Measurements from ENCODE around the gene MSI2.

MSI2 gene

DNA sequence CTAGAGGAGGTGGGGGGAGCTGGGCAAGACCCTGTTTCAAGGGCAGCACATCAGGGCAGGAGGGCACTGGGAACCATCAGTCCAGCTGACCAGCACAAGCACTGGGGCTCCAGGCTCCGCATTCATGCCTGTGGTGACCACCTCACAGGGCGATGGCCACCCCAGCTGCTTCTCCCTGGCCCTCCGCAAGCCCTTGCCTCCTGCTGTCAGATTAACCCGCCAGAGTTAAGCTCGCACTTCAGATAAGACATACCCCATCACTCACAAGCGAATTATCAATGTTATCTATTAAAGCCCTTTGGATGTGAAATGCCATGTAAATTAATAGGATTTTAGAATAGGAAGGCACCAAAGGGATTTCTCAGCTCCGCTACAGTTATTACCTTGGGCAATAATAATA, 383.8 kb downstream of the MSI2 start:
- no peak for TF ChIP-seq EZH2phosphoT487 (IDR thresholded peaks at IDR 0.05; ENCODE audit: borderline replicate concordance)
- TF ChIP-seq, protein P1, sequence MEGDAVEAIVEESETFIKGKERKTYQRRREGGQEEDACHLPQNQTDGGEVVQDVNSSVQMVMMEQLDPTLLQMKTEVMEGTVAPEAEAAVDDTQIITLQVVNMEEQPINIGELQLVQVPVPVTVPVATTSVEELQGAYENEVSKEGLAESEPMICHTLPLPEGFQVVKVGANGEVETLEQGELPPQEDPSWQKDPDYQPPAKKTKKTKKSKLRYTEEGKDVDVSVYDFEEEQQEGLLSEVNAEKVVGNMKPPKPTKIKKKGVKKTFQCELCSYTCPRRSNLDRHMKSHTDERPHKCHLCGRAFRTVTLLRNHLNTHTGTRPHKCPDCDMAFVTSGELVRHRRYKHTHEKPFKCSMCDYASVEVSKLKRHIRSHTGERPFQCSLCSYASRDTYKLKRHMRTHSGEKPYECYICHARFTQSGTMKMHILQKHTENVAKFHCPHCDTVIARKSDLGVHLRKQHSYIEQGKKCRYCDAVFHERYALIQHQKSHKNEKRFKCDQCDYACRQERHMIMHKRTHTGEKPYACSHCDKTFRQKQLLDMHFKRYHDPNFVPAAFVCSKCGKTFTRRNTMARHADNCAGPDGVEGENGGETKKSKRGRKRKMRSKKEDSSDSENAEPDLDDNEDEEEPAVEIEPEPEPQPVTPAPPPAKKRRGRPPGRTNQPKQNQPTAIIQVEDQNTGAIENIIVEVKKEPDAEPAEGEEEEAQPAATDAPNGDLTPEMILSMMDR (conservative IDR thresholded peaks at IDR 0.05; ENCODE audit: low read length): no peak
- Histone ChIP-seq H4K20me1 (ENCODE audit: insufficient read depth, low read length, poor library complexity, severe bottlenecking) (no peaks in the 10 kb centered on the region), H3K9me3 (ENCODE audit: insufficient read depth, low read depth, low read length) (no peaks in the 10 kb centered on the region), H3K4me3 (ENCODE audit: low read length, poor library complexity, severe bottlenecking) (no peak overlapping the region), H3K4me1 (ENCODE audit: insufficient read depth, low read length, poor library complexity, severe bottlenecking) (no peaks in the 10 kb centered on the region), H3K4me2 (ENCODE audit: low read depth, low read length, poor library complexity, severe bottlenecking) (no peak overlapping the region), H2AFZ (ENCODE audit: low read length) (no peak overlapping the region), H3F3A (ENCODE audit: low read depth) (no peaks in the 10 kb centered on the region), H3K36me3 (ENCODE audit: insufficient read depth, low read length) (peaks cover 98% of the 10 kb centered on the region; the same call in 1 of the 2 replicates), H3K79me2 (ENCODE audit: insufficient read depth, low read length) (no peaks in the 10 kb centered on the region), H3K27me3 (ENCODE audit: insufficient read depth, low read length, poor library complexity, severe bottlenecking) (no peaks in the 10 kb centered on the region), H3K9ac (ENCODE audit: low read depth, low read length, poor library complexity, severe bottlenecking) (no peak overlapping the region), H3K9me2 (replicated peaks; ENCODE audit: low read depth, low read length) (no peaks in the 10 kb centered on the region)

DNA sequence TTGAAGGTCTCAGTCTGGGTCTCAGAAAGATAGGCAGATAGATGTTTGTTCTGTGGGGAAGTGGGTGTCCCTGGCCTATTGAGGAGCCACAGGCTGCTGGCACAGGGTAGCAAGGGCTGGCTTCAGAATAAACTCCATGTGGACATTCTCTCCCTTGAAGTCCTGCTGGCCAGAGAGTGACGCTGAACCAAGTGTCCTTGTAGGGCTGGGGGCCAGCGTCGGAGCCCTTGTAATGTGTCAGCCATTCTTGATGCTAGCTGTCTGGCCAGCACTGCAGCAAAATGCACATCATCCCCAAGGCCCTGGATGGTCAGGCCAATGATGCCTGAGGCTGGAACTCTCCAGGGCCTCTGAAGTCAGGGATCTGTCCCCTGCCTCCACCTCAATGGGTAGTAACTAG, 385.4 kb downstream of the MSI2 start:
- Histone ChIP-seq H3K4me2 (ENCODE audit: low read depth, low read length, poor library complexity, severe bottlenecking) (no peak overlapping the region), H3K79me2 (ENCODE audit: insufficient read depth, low read length) (no peaks in the 10 kb centered on the region), H2AFZ (ENCODE audit: low read length) (no peak overlapping the region), H3K9me2 (replicated peaks; ENCODE audit: low read depth, low read length) (no peaks in the 10 kb centered on the region), H4K20me1 (ENCODE audit: insufficient read depth, low read length, poor library complexity, severe bottlenecking) (no peaks in the 10 kb centered on the region), H3K27me3 (ENCODE audit: insufficient read depth, low read length, poor library complexity, severe bottlenecking) (no peaks in the 10 kb centered on the region), H3F3A (ENCODE audit: low read depth) (no peaks in the 10 kb centered on the region), H3K9me3 (ENCODE audit: insufficient read depth, low read depth, low read length) (no peaks in the 10 kb centered on the region), H3K4me1 (ENCODE audit: insufficient read depth, low read length, poor library complexity, severe bottlenecking) (no peaks in the 10 kb centered on the region), H3K36me3 (ENCODE audit: insufficient read depth, low read length) (peaks cover 94% of the 10 kb centered on the region; the same call in 1 of the 2 replicates), H3K4me3 (ENCODE audit: low read length, poor library complexity, severe bottlenecking) (no peak overlapping the region), H3K9ac (ENCODE audit: low read depth, low read length, poor library complexity, severe bottlenecking) (no peak overlapping the region)
- TF ChIP-seq EZH2phosphoT487 (IDR thresholded peaks at IDR 0.05; ENCODE audit: borderline replicate concordance): no peak
- TF ChIP-seq, protein P1 (conservative IDR thresholded peaks at IDR 0.05; ENCODE audit: low read length): no peak

DNA sequence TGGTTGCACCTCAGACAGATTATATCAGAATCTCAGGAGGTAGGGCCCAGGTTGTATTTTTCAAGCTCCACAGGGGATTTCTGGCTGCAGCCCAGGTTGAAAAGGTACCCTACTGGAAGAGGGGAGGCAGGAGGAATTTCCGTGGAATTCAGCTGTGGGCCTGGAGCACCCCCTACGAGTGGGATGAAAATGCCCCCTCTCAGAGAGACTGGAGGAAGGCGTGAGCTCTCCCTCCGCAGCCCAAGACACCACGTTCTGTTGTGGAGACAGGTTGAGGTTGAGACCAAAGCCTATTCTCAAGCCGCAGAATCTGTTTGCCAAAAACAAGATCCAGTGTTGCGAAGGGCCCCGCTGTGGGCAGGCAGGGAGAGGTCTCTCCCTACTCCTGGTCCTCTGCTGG, 386.7 kb downstream of the MSI2 start:
- no peaks in the 10 kb centered on the region for H4K20me1 ChIP-seq (ENCODE audit: insufficient read depth, low read length, poor library complexity, severe bottlenecking)
- no peaks in the 10 kb centered on the region for H3K79me2 ChIP-seq (ENCODE audit: insufficient read depth, low read length)
- H3K4me3 ChIP-seq (ENCODE audit: low read length, poor library complexity, severe bottlenecking): no peak overlapping the region
- H3K4me2 ChIP-seq (ENCODE audit: low read depth, low read length, poor library complexity, severe bottlenecking): no peak overlapping the region
- H3K9me2 ChIP-seq (replicated peaks; ENCODE audit: low read depth, low read length): no peaks in the 10 kb centered on the region
- TF ChIP-seq, protein P1 (conservative IDR thresholded peaks at IDR 0.05; ENCODE audit: low read length): no peak
- no peak for TF ChIP-seq EZH2phosphoT487 (IDR thresholded peaks at IDR 0.05; ENCODE audit: borderline replicate concordance)
- no peaks in the 10 kb centered on the region for H3K4me1 ChIP-seq (ENCODE audit: insufficient read depth, low read length, poor library complexity, severe bottlenecking)
- H2AFZ ChIP-seq (ENCODE audit: low read length): no peak overlapping the region
- H3K9me3 ChIP-seq (ENCODE audit: insufficient read depth, low read depth, low read length): no peaks in the 10 kb centered on the region
- no peaks in the 10 kb centered on the region for H3K27me3 ChIP-seq (ENCODE audit: insufficient read depth, low read length, poor library complexity, severe bottlenecking)
- H3K9ac ChIP-seq (ENCODE audit: low read depth, low read length, poor library complexity, severe bottlenecking): no peak overlapping the region
- H3K36me3 ChIP-seq (ENCODE audit: insufficient read depth, low read length): peaks cover 86% of the 10 kb centered on the region; the same call in 1 of the 2 replicates
- H3F3A ChIP-seq (ENCODE audit: low read depth): no peaks in the 10 kb centered on the region
